Caco-2 (cell line): Measurements from ENCODE around the gene KLHL22. TPM values are rescaled to one million over a fixed set of nuclear protein-coding genes. Genes with fewer than 3 reads are reported as not detected.

Experiments
- BruUV-seq: library from RNA; stranded (reverse); fragments of 400-500 nt; replicated peaks from 2 replicates; lab custom pipeline; 2021; lab: Mats Ljungman, UMichigan
- CTCF ChIA-PET: fragments of 300-600 bp; sonication (Branson Sonifier 250); formaldehyde crosslinking; loops from one replicate; lab custom pipeline; 2022; ENCODE audit warnings: antibody characterized with exemption; lab: Charles Lee
- POLR2A ChIA-PET: fragments of 300-600 bp; sonication (Branson Sonifier 250); formaldehyde crosslinking; loops from one replicate; lab custom pipeline; 2022; ENCODE audit warnings: antibody characterized with exemption; lab: Charles Lee
- DNase-seq, 2 experiments: peaks; one replicate each; pipeline versions ENCODE4 v3.0.0 to v3.0.0-alpha.2; 2020 to 2022
- H3K27me3 ChIP-seq: replicated peaks from 2 replicates; pipeline ENCODE4 v1.6.0; 2011; ENCODE audit warnings: low read length; ENCODE audit not compliant: control insufficient read depth, insufficient read depth
- H3K36me3 ChIP-seq: 2 replicates; pipeline ENCODE4 v1.5.1; 2011; ENCODE audit warnings: low read length; ENCODE audit not compliant: control insufficient read depth, insufficient read depth
- H3K4me1 ChIP-seq: fragments of 250-450 bp; sonication (Bioruptor Pico); 2 replicates; pipeline ENCODE4 v1.5.1; 2020; ENCODE audit warnings: mild to moderate bottlenecking
- H3K4me3 ChIP-seq: 2 replicates; pipeline ENCODE4 v1.5.1; 2011; ENCODE audit warnings: low read depth, mild to moderate bottlenecking, control low read depth, low read length
- H3K9me3 ChIP-seq: fragments of 250-450 bp; sonication (Bioruptor Pico); 2 replicates; pipeline ENCODE4 v1.5.1; 2020; ENCODE audit warnings: mild to moderate bottlenecking, moderate library complexity
- H3K27ac Mint-ChIP-seq: one replicate; pipeline ENCODE4 v1.8.0; 2022; ENCODE audit warnings: mixed read lengths; ENCODE audit not compliant: unreplicated experiment
- H3K27me3 Mint-ChIP-seq: one replicate; pipeline ENCODE4 v1.8.0; 2022; ENCODE audit warnings: mixed read lengths; ENCODE audit not compliant: insufficient read depth, unreplicated experiment
- H3K36me3 Mint-ChIP-seq: one replicate; pipeline ENCODE4 v1.8.0; 2022; ENCODE audit warnings: mild to moderate bottlenecking, mixed read lengths; ENCODE audit not compliant: insufficient read depth, unreplicated experiment
- H3K4me1 Mint-ChIP-seq: one replicate; pipeline ENCODE4 v1.8.0; 2022; ENCODE audit warnings: low read depth, mixed read lengths; ENCODE audit not compliant: unreplicated experiment
- H3K4me3 Mint-ChIP-seq: one replicate; pipeline ENCODE4 v1.8.0; 2022; ENCODE audit warnings: mild to moderate bottlenecking, moderate library complexity, mixed read lengths; ENCODE audit not compliant: unreplicated experiment
- H3K9me3 Mint-ChIP-seq: one replicate; pipeline ENCODE4 v1.8.0; 2022; ENCODE audit warnings: mixed read lengths; ENCODE audit not compliant: unreplicated experiment
- intact Hi-C: fragments of 100-400 bp; cut with micrococcal nuclease; formaldehyde crosslinking; loops from one replicate; pipeline ENCODE4 v1.10.0; 2022; ENCODE audit not compliant: unreplicated experiment
- total RNA-seq: library from RNA; stranded (reverse); gene quantifications from 2 replicates; pipeline ENCODE4 v1.2.3, GENCODE V29; 2022
- TF ChIP-seq, protein P1 (sequence below), 2 experiments: fragments of 200-600 bp in 1 of 2; IDR thresholded peaks; 1 replicate in 1 of 2; 2 replicates in 1 of 2; pipeline versions ENCODE4 v1.5.1 to v1.8.0; 2011 to 2022; ENCODE audit warnings: antibody characterized with exemption in 1 of 2, control low read depth in 1 of 2, inconsistent platforms in 1 of 2, low read depth in 1 of 2, low read length in 1 of 2, mild to moderate bottlenecking in 1 of 2, moderate library complexity in 1 of 2; ENCODE audit not compliant: insufficient read depth in 1 of 2, severe bottlenecking in 1 of 2, unreplicated experiment in 1 of 2

KLHL22 gene
- total RNA-seq, 1 experiment from 2014 or later = 24.4 TPM

- H3K9me3 Mint-ChIP-seq = no peaks in the 10 kb centered on the region
- POLR2A ChIA-PET = no interaction called here
These were observed 63.3 kb downstream of the KLHL22 start for GRCh38 chr22:20432244-20432686.

GRCh38 chr22:20431511-20432192 is 63.9 kb downstream of the KLHL22 start:
- intact Hi-C loops = loop anchor here (1.0 kb wide), 1 partner anchor 65 kb away; no protein-coding TSS in a partner anchor
- Histone ChIP-seq H3K27me3 (peaks cover 3% of the 10 kb centered on the region), H3K4me1 (peaks cover 11% of the 10 kb centered on the region), H3K4me3 (peak overlapping the region; percentile 31), H3K9me3 (no peaks in the 10 kb centered on the region), H3K36me3 (no peaks in the 10 kb centered on the region)
- H3K27ac Mint-ChIP-seq = no peak overlapping the region
- DNase-seq = no peak
- TF ChIP-seq, protein P1, sequence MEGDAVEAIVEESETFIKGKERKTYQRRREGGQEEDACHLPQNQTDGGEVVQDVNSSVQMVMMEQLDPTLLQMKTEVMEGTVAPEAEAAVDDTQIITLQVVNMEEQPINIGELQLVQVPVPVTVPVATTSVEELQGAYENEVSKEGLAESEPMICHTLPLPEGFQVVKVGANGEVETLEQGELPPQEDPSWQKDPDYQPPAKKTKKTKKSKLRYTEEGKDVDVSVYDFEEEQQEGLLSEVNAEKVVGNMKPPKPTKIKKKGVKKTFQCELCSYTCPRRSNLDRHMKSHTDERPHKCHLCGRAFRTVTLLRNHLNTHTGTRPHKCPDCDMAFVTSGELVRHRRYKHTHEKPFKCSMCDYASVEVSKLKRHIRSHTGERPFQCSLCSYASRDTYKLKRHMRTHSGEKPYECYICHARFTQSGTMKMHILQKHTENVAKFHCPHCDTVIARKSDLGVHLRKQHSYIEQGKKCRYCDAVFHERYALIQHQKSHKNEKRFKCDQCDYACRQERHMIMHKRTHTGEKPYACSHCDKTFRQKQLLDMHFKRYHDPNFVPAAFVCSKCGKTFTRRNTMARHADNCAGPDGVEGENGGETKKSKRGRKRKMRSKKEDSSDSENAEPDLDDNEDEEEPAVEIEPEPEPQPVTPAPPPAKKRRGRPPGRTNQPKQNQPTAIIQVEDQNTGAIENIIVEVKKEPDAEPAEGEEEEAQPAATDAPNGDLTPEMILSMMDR (IDR thresholded peaks at IDR 0.05; ENCODE audit: insufficient read depth in 1 of 2, low read depth in 1 of 2, low read length in 1 of 2, severe bottlenecking in 1 of 2, unreplicated experiment in 1 of 2) = no peak
- H3K36me3 Mint-ChIP-seq = no peaks in the 10 kb centered on the region
- H3K4me3 Mint-ChIP-seq = peak overlapping the region; percentile 54
- H3K4me1 Mint-ChIP-seq = peaks cover 5% of the 10 kb centered on the region
- no TSS peak for BruUV-seq
- POLR2A ChIA-PET = interaction anchor here (0.5 kb wide), 1 partner anchor 81 kb away, joined by 3 read pairs; no protein-coding TSS in a partner anchor
- H3K27me3 Mint-ChIP-seq = peaks cover 10% of the 10 kb centered on the region
- CTCF ChIA-PET = no interaction called here
- H3K9me3 Mint-ChIP-seq = no peaks in the 10 kb centered on the region

More at GRCh38 chr22:20432244-20432686, 63.3 kb downstream of the KLHL22 start:
- no peaks in the 10 kb centered on the region for H3K36me3 ChIP-seq
- H3K4me1 ChIP-seq = peaks cover 15% of the 10 kb centered on the region
- no peaks in the 10 kb centered on the region for H3K9me3 ChIP-seq
- CTCF ChIA-PET = no interaction called here
- Mint-ChIP-seq H3K27ac (no peak overlapping the region), H3K36me3 (peaks cover 4% of the 10 kb centered on the region), H3K27me3 (peaks cover 14% of the 10 kb centered on the region), H3K4me3 (peak overlapping the region; percentile 54), H3K4me1 (peaks cover 11% of the 10 kb centered on the region)
- no peak for DNase-seq
- peaks cover 3% of the 10 kb centered on the region for H3K27me3 ChIP-seq
- TF ChIP-seq, protein P1 (IDR thresholded peaks at IDR 0.05; ENCODE audit: insufficient read depth in 1 of 2, low read depth in 1 of 2, low read length in 1 of 2, severe bottlenecking in 1 of 2, unreplicated experiment in 1 of 2) = no peak
- no TSS peak for BruUV-seq
- H3K4me3 ChIP-seq = no peak overlapping the region
- intact Hi-C loops = no loop called here

DNA sequence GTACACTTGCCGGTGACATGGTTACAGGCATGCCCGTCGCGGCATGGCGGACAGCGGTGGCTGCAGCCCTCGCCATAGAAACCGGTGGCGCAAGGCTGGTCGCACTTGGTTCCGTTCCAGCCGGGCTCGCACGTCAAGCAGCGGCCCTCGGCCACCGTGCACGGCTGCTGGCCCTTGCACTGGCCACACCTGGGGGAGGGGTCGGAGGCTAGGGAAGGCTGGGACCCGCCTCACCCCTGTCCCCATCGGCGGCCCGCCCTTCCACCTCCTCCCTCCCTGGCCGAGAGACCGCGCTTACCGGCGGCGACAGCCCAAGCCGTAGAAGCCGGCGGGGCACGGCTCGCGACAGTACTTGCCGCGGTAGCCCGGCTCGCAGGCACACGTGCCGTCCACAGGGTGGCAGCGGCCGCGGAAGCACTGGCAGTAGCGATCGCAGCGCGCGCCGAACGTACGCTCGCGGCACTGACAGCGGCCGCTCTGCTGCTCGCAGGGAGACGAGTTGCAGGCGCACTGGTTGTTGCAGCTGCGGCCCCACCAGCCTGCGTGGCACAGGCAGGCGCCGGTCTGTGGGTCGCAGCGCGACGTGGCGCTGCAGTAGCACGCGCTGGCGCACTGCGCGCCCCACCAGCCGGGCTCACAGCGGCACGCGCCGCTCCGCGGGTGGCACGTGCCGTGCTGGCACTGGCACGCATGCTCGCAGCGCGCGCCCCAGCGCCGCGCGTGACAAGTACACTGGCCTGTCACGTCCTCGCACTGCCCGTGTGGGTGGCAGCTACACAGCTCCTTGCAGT is 64.7 kb downstream of the KLHL22 start:
- H3K27me3 Mint-ChIP-seq = peaks cover 10% of the 10 kb centered on the region
- DNase-seq = peak in 1 of 2 experiments; percentile 69
- H3K4me3 ChIP-seq = peak overlapping the region; percentile 31

More for the DNA sequence above, 64.7 kb downstream of the KLHL22 start:
- H3K36me3 Mint-ChIP-seq = no peaks in the 10 kb centered on the region
- intact Hi-C loops = loop anchor here (1.0 kb wide), 1 partner anchor 65 kb away; no protein-coding TSS in a partner anchor
- Histone ChIP-seq H3K4me1 (peaks cover 10% of the 10 kb centered on the region), H3K9me3 (no peaks in the 10 kb centered on the region), H3K36me3 (no peaks in the 10 kb centered on the region), H3K27me3 (peaks cover 3% of the 10 kb centered on the region)
- TF ChIP-seq, protein P1 (IDR thresholded peaks at IDR 0.05; ENCODE audit: insufficient read depth in 1 of 2, low read depth in 1 of 2, low read length in 1 of 2, severe bottlenecking in 1 of 2, unreplicated experiment in 1 of 2) = peak; percentile 41 to 42
- no peak overlapping the region for H3K27ac Mint-ChIP-seq
- H3K4me1 Mint-ChIP-seq = peaks cover 5% of the 10 kb centered on the region
- peak overlapping the region; percentile 75 for H3K4me3 Mint-ChIP-seq
- no TSS peak for BruUV-seq
- POLR2A ChIA-PET = interaction anchor here (0.5 kb wide), 1 partner anchor 81 kb away, joined by 3 read pairs; no protein-coding TSS in a partner anchor
- no peaks in the 10 kb centered on the region for H3K9me3 Mint-ChIP-seq
- CTCF ChIA-PET = interaction anchor here (1.0 kb wide), 1 partner anchor 13 kb away, joined by 12 read pairs; no protein-coding TSS in a partner anchor
